Upper lobe of left lung (tissue), 4 donors: ENCODE measurements around the gene RIMBP2.

Experiments used
- EP300 ChIP-seq, 4 donors: sonication (generic); formaldehyde crosslinking; IDR thresholded peaks; one replicate each; pipeline ENCODE4 v1.5.1; 2017; ENCODE audit warnings: antibody characterized with exemption in 4 of 4, control low read depth in 2 of 4
- POLR2A ChIP-seq, 4 donors: fragments of 450-650 bp; IDR thresholded peaks; one replicate each; pipeline ENCODE4 v1.5.1; 2016 to 2017; ENCODE audit warnings: antibody characterized with exemption in 4 of 4, mild to moderate bottlenecking in 2 of 4
- POLR2AphosphoS5 ChIP-seq, 2 donors: sonication (generic); formaldehyde crosslinking; IDR thresholded peaks; one replicate each; pipeline ENCODE4 v1.5.1; 2017; ENCODE audit warnings: antibody characterized with exemption in 2 of 2
- TF ChIP-seq, protein P1 (sequence below), 6 experiments: fragments of 450-650 bp in 4 of 6; fragments of 200-600 bp in 2 of 6; sonication (generic) in 2 of 6; IDR thresholded peaks; one replicate each; pipeline ENCODE4 v1.5.1; 2016 to 2019; ENCODE audit warnings: antibody characterized with exemption in 6 of 6

- TF ChIP-seq, protein P1, sequence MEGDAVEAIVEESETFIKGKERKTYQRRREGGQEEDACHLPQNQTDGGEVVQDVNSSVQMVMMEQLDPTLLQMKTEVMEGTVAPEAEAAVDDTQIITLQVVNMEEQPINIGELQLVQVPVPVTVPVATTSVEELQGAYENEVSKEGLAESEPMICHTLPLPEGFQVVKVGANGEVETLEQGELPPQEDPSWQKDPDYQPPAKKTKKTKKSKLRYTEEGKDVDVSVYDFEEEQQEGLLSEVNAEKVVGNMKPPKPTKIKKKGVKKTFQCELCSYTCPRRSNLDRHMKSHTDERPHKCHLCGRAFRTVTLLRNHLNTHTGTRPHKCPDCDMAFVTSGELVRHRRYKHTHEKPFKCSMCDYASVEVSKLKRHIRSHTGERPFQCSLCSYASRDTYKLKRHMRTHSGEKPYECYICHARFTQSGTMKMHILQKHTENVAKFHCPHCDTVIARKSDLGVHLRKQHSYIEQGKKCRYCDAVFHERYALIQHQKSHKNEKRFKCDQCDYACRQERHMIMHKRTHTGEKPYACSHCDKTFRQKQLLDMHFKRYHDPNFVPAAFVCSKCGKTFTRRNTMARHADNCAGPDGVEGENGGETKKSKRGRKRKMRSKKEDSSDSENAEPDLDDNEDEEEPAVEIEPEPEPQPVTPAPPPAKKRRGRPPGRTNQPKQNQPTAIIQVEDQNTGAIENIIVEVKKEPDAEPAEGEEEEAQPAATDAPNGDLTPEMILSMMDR (IDR thresholded peaks at IDR 0.05), result no peak
- no peak for TF ChIP-seq POLR2AphosphoS5 (IDR thresholded peaks at IDR 0.05)
- no peak for TF ChIP-seq POLR2A (IDR thresholded peaks at IDR 0.05)
- no peak for TF ChIP-seq EP300 (IDR thresholded peaks at IDR 0.05)
Measured at GRCh38 chr12:130465046-130465445, 251.1 kb downstream of the RIMBP2 start.
